HL-60 (cell line): ENCODE results near the gene KIZ.

ENCODE experiments used
- DNase-seq, 2 experiments: peaks; one replicate each; pipeline ENCODE4 v3.0.0-alpha.2; 2010 to 2020; ENCODE audit warnings: low read depth in 1 of 2, low spot score in 1 of 2
- H3K27ac ChIP-seq: fragments of 250-450 bp; sonication (Bioruptor Pico); replicated peaks from 2 replicates; pipeline ENCODE4 v1.5.1; 2020; ENCODE audit warnings: mild to moderate bottlenecking, moderate library complexity
- H3K27me3 ChIP-seq: fragments of 250-450 bp; sonication (Bioruptor Pico); 2 replicates; pipeline ENCODE4 v1.5.1; 2021; ENCODE audit warnings: mild to moderate bottlenecking, moderate library complexity; ENCODE audit not compliant: insufficient read depth, poor library complexity, severe bottlenecking
- H3K4me3 ChIP-seq: replicated peaks from 2 replicates; pipeline ENCODE4 v1.5.1; 2011; ENCODE audit warnings: mild to moderate bottlenecking, control low read depth, low read length; ENCODE audit not compliant: insufficient read depth
- CTCF ChIP-seq: IDR thresholded peaks from one replicate; pipeline ENCODE4 v1.5.1; 2011; ENCODE audit warnings: low read length, control low read depth, inconsistent platforms; ENCODE audit not compliant: insufficient read depth
- GABPA ChIP-seq: IDR thresholded peaks from 2 replicates; pipeline ENCODE4 v1.6.1; 2012; ENCODE audit warnings: low read depth
- POLR2AphosphoS5 ChIP-seq: IDR thresholded peaks from 2 replicates; pipeline ENCODE4 v1.6.1; 2012; ENCODE audit warnings: low read depth
- REST ChIP-seq: IDR thresholded peaks from 2 replicates; pipeline ENCODE4 v1.6.1; 2012; ENCODE audit warnings: low read depth; ENCODE audit not compliant: insufficient replicate concordance
- SPI1 ChIP-seq: IDR thresholded peaks from 2 replicates; pipeline ENCODE4 v1.6.1; 2012; ENCODE audit warnings: low read depth, mild to moderate bottlenecking, borderline replicate concordance

Gene KIZ

GRCh38 chr20:21219686-21220085, 93.8 kb downstream of the KIZ start:
- no peak for TF ChIP-seq CTCF
- no peak for TF ChIP-seq SPI1
- H3K4me3 ChIP-seq, result no peak overlapping the region
- DNase-seq, result no peak
- no peak overlapping the region for H3K27ac ChIP-seq
- H3K27me3 ChIP-seq, result no peaks in the 10 kb centered on the region

GRCh38 chr20:21224217-21224616, 98.3 kb downstream of the KIZ start:
- Histone ChIP-seq H3K27ac (no peak overlapping the region), H3K27me3 (no peaks in the 10 kb centered on the region), H3K4me3 (no peak overlapping the region)
- TF ChIP-seq REST (no peak), GABPA (no peak), SPI1 (no peak), POLR2AphosphoS5 (no peak), CTCF (no peak)
- DNase-seq, result no peak

- H3K4me3 ChIP-seq, result no peak overlapping the region
- no peak for DNase-seq
- no peaks in the 10 kb centered on the region for H3K27me3 ChIP-seq
- TF ChIP-seq POLR2AphosphoS5, result no peak
- TF ChIP-seq GABPA, result no peak
- no peak for TF ChIP-seq REST
- no peak for TF ChIP-seq CTCF
- no peak for TF ChIP-seq SPI1
- H3K27ac ChIP-seq, result no peak overlapping the region
Observed at GRCh38 chr20:21225215-21225947, 99.5 kb downstream of the KIZ start.

GRCh38 chr20:21228511-21228910, 102.6 kb downstream of the KIZ start:
- no peak overlapping the region for H3K4me3 ChIP-seq
- no peak for TF ChIP-seq POLR2AphosphoS5
- TF ChIP-seq SPI1, result no peak; the same call in 1 of the 2 replicates
- no peak for TF ChIP-seq REST
- no peak for TF ChIP-seq GABPA
- no peaks in the 10 kb centered on the region for H3K27me3 ChIP-seq
- DNase-seq, result no peak
- no peak overlapping the region for H3K27ac ChIP-seq
